DMS114 treated with DMSO at 0.1 percent for 48 hours (cell line): ENCODE data around the gene MAPKAP1.

ENCODE experiments used
- DNase-seq: peaks from one replicate; lab custom pipeline; 2025; ENCODE audit not compliant: unreplicated experiment; lab: John Stamatoyannopoulos, UW

The MAPKAP1 gene

DNA sequence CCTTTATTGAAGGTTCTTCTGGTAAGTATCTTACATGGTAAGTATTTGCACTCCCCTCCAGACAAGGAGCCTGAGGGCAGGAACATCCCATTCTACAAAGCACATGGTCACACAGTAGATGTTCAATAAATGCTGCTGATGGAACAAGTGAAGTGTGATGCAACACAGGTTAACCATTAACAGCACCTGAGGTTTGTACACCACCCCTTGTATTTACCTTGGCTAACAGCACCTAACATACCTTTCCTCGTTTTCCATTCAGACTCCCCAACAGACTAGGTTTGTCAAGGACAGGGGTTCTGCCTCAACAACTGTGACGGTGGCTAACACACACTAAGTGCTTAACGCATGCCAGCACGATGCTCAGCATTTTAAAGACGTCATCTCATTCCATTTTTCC, 213.6 kb downstream of the MAPKAP1 start:
- no peak for DNase-seq

- DNase-seq, result no peak
Observed at GRCh38 chr9:125492719-125493118, 214.3 kb downstream of the MAPKAP1 start.

GRCh38 chr9:125487842-125488241, 219.2 kb downstream of the MAPKAP1 start:
- DNase-seq, result no peak

- DNase-seq, result no peak
Observed at GRCh38 chr9:125486576-125486975, 220.4 kb downstream of the MAPKAP1 start.

- no peak for DNase-seq
Observed at GRCh38 chr9:125486152-125486508, 220.9 kb downstream of the MAPKAP1 start.

DNA sequence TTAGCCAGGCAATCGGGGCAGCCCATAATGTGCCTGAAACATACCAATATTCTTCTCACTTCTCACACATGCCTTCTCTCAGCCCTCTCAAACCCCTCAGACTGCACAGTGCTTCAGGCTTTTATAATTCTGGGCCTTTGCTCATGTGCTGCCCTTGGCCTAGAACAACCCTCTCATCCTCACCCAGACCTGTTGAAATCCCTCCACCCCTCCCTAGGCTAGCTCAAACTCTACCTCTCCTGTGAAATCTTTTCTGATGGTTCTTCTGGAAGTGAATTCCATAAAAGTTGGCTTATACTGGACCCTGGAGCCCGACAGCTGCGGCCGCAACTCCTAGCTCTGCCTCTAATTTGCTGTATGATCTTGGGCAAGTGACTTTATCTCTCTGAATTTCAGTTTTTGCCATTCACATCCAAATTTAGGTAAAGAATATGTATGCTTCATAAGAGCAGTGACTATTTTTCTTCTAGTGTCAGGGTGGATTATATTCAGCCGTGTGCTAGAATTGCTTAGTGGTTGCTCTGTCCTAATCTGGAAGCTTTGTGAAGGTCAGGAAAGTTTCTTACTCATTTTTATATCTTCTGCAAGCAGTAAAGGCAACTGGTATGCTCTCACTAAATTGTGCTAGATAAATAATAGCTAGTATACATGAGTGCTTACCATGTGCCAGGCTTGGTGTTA, 221.4 kb downstream of the MAPKAP1 start:
- DNase-seq, result no peak

GRCh38 chr9:125484350-125485282, 222.4 kb downstream of the MAPKAP1 start:
- no peak for DNase-seq

GRCh38 chr9:125483697-125484096, 223.3 kb downstream of the MAPKAP1 start:
- no peak for DNase-seq

DNA sequence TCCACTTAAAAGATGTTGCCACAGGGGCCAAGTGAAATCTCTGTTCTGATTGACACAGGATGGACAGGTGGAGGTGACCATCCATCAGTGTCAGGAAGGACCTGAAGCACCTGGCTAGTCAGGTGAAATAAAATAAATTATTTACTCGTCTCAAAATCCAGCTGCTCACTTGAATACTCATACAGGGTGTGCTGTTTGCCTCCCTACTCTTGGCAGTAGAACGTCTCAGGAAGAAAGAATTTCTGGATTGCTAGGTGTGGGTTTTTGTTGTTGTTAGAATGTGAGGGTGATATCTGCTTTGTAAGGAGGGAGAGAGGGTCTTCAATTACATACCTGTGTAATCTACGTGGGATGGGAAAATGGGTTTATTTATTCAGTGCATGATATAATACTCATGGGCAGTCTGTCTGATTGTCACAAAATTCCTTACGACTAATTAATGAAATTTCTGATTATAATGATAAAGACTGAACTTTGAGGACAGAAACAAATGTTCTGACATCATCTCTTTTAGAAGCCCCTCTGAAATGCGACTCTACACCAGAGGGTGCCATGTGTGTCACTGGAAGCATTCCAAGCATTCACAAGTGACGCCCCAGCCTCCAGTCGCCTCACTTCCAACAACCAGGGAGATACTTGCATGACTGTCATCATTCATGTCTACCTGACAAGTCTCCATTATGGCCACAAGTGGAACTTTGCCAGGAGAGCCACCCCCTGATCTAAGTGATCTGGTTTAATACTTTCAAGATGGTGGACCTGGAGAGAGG, 227.0 kb downstream of the MAPKAP1 start:
- DNase-seq, result no peak

DNA sequence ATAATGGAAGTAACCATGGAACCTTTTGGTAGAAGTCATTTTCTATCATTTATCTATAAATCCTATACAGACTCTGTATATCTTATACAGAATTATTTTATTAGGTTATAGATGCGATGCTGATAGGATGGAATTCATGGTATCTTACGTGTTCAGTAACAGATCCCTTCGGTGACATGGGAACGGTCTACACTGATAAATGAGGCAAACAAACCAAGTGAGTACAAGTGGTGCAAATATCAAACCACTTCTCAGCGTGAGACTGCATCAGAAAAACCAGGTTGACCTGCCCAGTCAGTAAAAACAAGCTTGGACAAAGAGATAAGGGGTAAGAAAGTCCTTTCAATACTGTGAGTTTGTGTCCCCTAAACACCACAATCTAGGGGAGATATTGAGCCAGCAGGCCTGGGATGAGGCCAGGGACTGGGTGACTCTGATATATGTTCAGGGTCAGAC, 229.9 kb downstream of the MAPKAP1 start:
- DNase-seq, result no peak

GRCh38 chr9:125476645-125477044, 230.4 kb downstream of the MAPKAP1 start:
- no peak for DNase-seq

DNA sequence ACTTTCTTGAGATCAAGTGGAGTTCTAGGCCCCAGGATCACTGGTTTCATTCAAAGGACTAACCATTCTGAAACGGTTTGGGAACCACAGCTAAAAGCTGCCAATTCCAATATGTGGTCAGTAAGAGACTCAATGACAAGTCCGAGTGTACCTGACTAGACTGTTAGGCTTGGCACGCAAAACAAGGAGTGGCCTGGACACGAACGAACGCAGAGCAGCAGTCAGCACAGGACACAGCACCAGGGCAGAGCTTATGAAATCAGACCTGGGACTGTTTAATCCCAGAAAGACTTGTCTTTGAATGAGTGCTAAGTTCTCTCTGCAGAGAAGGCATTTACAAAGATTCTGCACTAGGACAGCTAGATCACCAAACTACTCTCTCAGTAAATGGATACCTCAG, 231.6 kb downstream of the MAPKAP1 start:
- no peak for DNase-seq

DNA sequence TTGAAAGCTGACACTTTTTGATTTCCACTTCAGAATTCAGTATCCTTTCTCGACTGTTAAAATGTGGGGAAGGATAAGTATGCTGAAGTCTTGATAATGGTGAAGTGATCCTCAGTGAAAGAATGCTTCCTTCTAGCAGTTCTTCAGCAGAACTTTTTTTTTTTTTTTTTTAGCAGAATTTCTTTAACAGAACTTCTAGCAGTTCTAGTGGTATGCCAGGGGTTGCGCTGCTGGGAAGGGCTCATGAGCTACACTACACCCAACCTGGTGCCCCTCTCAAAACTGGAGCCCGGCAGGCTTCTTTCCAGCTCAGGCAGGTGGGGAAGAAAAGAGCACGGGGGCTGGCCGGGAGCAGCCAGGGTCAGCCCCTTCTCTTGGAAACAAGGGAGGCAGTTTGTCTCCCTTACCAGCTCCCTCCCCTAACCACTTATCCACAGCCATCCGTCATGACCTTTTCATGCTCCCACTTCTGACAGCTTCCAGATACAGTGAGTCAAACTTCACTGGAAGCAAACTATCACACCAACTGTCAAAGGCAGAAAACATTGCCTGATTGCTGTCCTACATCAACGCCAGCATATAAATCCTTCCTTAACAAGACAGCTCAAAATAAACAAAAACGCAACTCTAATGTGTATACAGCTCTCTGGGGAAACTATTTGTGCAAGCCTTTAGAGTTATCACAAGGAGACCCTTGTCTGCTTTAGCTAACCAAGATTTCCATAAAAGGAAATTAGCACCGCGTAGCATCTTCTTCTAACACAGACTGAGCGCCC, 233.9 kb downstream of the MAPKAP1 start:
- no peak for DNase-seq

GRCh38 chr9:125472562-125472925, 234.5 kb downstream of the MAPKAP1 start:
- no peak for DNase-seq

DNA sequence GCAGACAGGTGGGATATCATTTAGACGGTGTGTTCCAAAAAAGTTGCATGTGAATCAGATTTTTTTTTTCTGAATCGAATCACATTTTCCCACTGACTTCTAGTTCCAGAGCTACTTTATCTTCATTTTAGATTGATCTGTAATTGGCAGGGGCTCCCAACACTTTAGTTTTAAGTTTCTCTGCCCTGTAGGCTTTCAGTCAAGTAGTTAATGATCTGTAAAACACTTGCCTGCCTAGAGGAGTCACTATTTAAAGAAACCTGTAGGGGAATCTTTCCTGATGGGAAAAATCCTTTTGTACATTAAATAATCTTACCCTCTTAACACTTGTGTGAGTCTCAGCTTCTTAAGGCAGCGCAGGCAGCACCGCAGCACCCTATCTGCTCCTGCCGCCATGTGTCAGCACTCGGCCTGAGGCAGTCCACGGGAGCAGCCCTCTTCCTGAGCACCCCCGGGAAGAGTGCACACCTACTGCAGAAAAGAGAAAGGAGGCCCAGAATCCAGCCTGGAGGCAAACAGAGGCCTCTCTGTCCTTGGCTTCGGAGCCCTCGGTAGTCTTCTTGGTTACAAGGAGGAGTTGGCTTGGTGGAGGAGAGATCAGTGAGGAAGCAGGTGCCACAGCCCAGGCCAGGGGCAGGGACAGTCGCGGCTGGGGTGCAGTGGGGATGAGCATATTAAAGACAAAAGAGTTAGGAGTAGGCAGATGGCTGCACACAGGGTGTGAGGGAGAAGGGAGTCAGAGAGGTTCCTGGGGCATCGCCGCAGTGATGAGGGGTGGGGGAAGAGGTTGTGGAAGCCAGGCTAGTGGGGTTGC, 236.0 kb downstream of the MAPKAP1 start:
- no peak for DNase-seq

GRCh38 chr9:125470189-125470588, 236.8 kb downstream of the MAPKAP1 start:
- DNase-seq, result no peak

DNA sequence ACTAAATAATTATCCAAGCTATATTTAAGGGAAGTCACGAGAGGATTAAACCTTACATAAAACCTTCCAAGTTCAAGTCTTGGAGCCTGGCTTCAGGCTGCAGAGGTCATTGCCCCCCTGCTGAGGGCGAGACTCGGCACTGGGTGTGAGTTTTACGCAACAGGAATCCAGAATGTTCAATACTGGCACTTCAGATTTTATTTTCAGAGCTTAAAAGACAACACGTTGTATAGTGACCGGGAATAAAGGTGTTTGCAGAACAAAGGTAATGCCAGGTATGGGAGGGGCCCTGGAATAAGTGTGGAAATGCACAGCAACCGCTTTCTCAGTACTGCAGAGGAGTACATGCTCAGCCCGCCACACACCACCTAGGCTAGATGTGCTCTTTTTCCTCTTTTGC, 238.4 kb downstream of the MAPKAP1 start:
- no peak for DNase-seq

GRCh38 chr9:125467116-125467740, 239.8 kb downstream of the MAPKAP1 start:
- no peak for DNase-seq

DNA sequence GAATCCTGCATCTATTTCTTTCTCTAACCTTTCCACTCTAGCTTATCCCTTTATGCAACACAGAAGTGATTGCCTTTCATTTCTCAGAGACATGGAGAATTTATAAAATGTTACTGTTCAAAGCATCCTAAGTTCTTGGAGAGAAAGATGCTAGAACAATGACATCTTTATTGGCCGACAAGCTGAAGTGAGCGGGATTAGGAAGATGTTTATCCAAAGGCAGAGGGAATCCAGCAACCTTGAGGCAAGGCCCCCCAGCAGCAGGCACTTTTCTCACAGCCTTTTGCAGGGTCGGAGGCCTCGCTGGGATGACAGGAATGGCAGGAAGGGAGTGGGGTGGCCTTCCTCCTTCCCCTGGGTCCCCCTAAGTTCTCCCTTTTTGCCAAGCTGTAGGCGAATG, 240.6 kb downstream of the MAPKAP1 start:
- no peak for DNase-seq
